Liver (tissue), 9 donors: ENCODE results near the gene GLYAT. TPM values are rescaled to one million over a fixed set of nuclear protein-coding genes. Genes with fewer than 3 reads are reported as not detected.

Experiments used
- DNase-seq: peaks from one replicate; pipeline ENCODE4 v3.0.0-alpha.2; 2017; ENCODE audit warnings: low spot score
- H3K27ac ChIP-seq, 2 donors: one replicate each; pipeline ENCODE4 v1.7.0; 2013; ENCODE audit warnings: inconsistent platforms in 2 of 2, low read length in 2 of 2, control low read depth in 1 of 2, low read depth in 1 of 2, mild to moderate bottlenecking in 1 of 2
- H3K27me3 ChIP-seq, 4 donors: one replicate each; pipeline versions ENCODE4 v1.6.1 to v1.7.0; 2013; ENCODE audit warnings: low read length in 3 of 4, inconsistent platforms in 1 of 4, mild to moderate bottlenecking in 1 of 4, moderate library complexity in 1 of 4; ENCODE audit not compliant: control insufficient read depth in 4 of 4, insufficient read depth in 4 of 4
- H3K36me3 ChIP-seq, 4 donors: one replicate each; pipeline versions ENCODE4 v1.6.1 to v1.7.0; 2013; ENCODE audit warnings: low read length in 3 of 4, mild to moderate bottlenecking in 3 of 4, low read depth in 1 of 4, moderate library complexity in 1 of 4; ENCODE audit not compliant: control insufficient read depth in 4 of 4, insufficient read depth in 3 of 4
- H3K4me1 ChIP-seq, 4 donors: one replicate each; pipeline versions ENCODE4 v1.6.1 to v1.7.0; 2013; ENCODE audit warnings: low read length in 3 of 4, mild to moderate bottlenecking in 3 of 4, moderate library complexity in 1 of 4; ENCODE audit not compliant: control insufficient read depth in 4 of 4, insufficient read depth in 4 of 4
- H3K4me3 ChIP-seq, 3 donors: one replicate each; pipeline versions ENCODE4 v1.6.1 to v1.7.0; 2013; ENCODE audit warnings: low read length in 3 of 3, control low read depth in 1 of 3, low read depth in 1 of 3, mild to moderate bottlenecking in 1 of 3
- H3K9ac ChIP-seq, 2 donors: one replicate each; pipeline ENCODE4 v1.7.0; 2013; ENCODE audit warnings: low read length in 2 of 2, mild to moderate bottlenecking in 2 of 2, moderate library complexity in 2 of 2, control low read depth in 1 of 2, low read depth in 1 of 2
- H3K9me3 ChIP-seq, 4 donors: one replicate each; pipeline versions ENCODE4 v1.6.1 to v1.7.0; 2013; ENCODE audit warnings: low read length in 3 of 4; ENCODE audit not compliant: control insufficient read depth in 4 of 4
- FOXA1 ChIP-seq: IDR thresholded peaks from 2 replicates; pipeline ENCODE4 v1.6.1; 2016; ENCODE audit warnings: antibody characterized with exemption
- GABPA ChIP-seq, 2 donors: IDR thresholded peaks in 1 of 2; conservative IDR thresholded peaks in 1 of 2; 2 replicates each; pipeline ENCODE4 v1.6.1; 2016; ENCODE audit warnings: antibody characterized with exemption in 2 of 2, mild to moderate bottlenecking in 1 of 2, moderate library complexity in 1 of 2
- HNF4A ChIP-seq, 2 donors: conservative IDR thresholded peaks; 2 replicates each; pipeline ENCODE4 v1.6.1; 2016; ENCODE audit warnings: antibody characterized with exemption in 2 of 2, mild to moderate bottlenecking in 2 of 2
- HNF4G ChIP-seq: IDR thresholded peaks from 2 replicates; pipeline ENCODE4 v1.6.1; 2016; ENCODE audit warnings: antibody characterized with exemption
- JUND ChIP-seq, 2 donors: IDR thresholded peaks; 2 replicates each; pipeline ENCODE4 v1.6.1; 2016; ENCODE audit warnings: antibody characterized with exemption in 2 of 2
- RAD21 ChIP-seq, 2 donors: IDR thresholded peaks; 2 replicates each; pipeline ENCODE4 v1.6.1; 2016; ENCODE audit warnings: antibody characterized with exemption in 2 of 2, mild to moderate bottlenecking in 2 of 2
- SP1 ChIP-seq: IDR thresholded peaks from 2 replicates; pipeline ENCODE4 v1.6.1; 2018; ENCODE audit warnings: antibody characterized with exemption, mild to moderate bottlenecking
- TAF1 ChIP-seq: conservative IDR thresholded peaks from 2 replicates; pipeline ENCODE4 v1.6.1; 2016; ENCODE audit warnings: antibody characterized with exemption, mild to moderate bottlenecking
- WGBS: extraction: QIAGEN DNeasy Blood & Tissue Kit; methylation state at CpG from one replicate; pipeline ENCODE4 v1.1.7; 2013; 5-methylcytosine and 5-hydroxymethylcytosine counted together
- polyA plus RNA-seq, 2 donors: library from polyadenylated mRNA; stranded (reverse) in 1 of 2; unstranded in 1 of 2; fragments of 200-250 nt in 1 of 2; fragments of >200 nt in 1 of 2; fragmentation: Nextera tagmentation in 1 of 2; extraction: Ambion mirVana in 1 of 2; gene quantifications; one replicate each; pipeline versions ENCODE4 v1.2.1 to v1.2.3, GENCODE V29; 2013 to 2015
- total RNA-seq, 2 donors: library from RNA; depleted of rRNA; stranded (reverse); fragments of >200 nt; gene quantifications; one replicate each; pipeline ENCODE4 v1.2.3, GENCODE V29; 2014
- TF ChIP-seq, protein P1 (sequence below): IDR thresholded peaks from 2 replicates; pipeline ENCODE4 v1.6.1; 2016; ENCODE audit warnings: antibody characterized with exemption
- TF ChIP-seq, protein P2 (sequence below): fragments of 150-350 bp; IDR thresholded peaks from 2 replicates; pipeline ENCODE4 v1.5.1; 2017; ENCODE audit warnings: improper control_type of control experiment, low read depth, low read length; ENCODE audit not compliant: missing input control
- TF ChIP-seq, protein P3 (sequence below): IDR thresholded peaks from 2 replicates; pipeline ENCODE4 v1.6.1; 2016; ENCODE audit warnings: antibody characterized with exemption
- TF ChIP-seq, protein P4 (sequence below): IDR thresholded peaks from 2 replicates; pipeline ENCODE4 v1.6.1; 2016; ENCODE audit warnings: antibody characterized with exemption, mild to moderate bottlenecking
- TF ChIP-seq, protein P5 (sequence below): IDR thresholded peaks from 2 replicates; pipeline ENCODE4 v1.6.1; 2016; ENCODE audit warnings: antibody characterized with exemption
- donor health status: healthy.
- donor health status: healthy.
- donor health status: healthy.
- donor health status: healthy.
- donor health status: healthy.

Gene GLYAT
- total and polyA plus RNA-seq, 4 donors, result 5.6 to 181 (median 110) TPM

DNA sequence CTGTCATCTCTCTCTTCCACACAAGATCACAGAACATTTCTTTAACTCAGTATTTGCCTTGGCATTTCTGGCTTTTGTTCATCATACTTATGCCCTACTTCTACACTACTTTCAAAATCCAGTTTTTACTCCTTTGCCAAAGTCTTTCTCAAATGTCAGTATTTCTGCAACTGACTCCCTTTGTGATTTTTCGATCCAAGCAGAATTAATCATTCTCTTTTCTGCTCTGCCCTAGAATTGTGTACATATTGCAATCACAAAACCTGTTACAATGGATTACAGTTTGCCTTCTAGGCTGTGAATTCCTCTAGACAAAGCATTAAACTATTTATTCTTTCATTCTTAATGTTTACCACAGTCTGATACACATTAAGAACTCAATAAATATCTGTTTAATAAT lies 33.3 kb upstream of the GLYAT start (continued):
- TF ChIP-seq RAD21 (IDR thresholded peaks at IDR 0.05) (peak; percentile 18 to 54), HNF4G (no peak), HNF4A (conservative IDR thresholded peaks at IDR 0.05) (peak; percentile 57 to 72)
- TF ChIP-seq, protein P1, sequence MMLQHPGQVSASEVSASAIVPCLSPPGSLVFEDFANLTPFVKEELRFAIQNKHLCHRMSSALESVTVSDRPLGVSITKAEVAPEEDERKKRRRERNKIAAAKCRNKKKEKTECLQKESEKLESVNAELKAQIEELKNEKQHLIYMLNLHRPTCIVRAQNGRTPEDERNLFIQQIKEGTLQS, result no peak
- TF ChIP-seq, protein P2, sequence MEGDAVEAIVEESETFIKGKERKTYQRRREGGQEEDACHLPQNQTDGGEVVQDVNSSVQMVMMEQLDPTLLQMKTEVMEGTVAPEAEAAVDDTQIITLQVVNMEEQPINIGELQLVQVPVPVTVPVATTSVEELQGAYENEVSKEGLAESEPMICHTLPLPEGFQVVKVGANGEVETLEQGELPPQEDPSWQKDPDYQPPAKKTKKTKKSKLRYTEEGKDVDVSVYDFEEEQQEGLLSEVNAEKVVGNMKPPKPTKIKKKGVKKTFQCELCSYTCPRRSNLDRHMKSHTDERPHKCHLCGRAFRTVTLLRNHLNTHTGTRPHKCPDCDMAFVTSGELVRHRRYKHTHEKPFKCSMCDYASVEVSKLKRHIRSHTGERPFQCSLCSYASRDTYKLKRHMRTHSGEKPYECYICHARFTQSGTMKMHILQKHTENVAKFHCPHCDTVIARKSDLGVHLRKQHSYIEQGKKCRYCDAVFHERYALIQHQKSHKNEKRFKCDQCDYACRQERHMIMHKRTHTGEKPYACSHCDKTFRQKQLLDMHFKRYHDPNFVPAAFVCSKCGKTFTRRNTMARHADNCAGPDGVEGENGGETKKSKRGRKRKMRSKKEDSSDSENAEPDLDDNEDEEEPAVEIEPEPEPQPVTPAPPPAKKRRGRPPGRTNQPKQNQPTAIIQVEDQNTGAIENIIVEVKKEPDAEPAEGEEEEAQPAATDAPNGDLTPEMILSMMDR, result no peak

DNA sequence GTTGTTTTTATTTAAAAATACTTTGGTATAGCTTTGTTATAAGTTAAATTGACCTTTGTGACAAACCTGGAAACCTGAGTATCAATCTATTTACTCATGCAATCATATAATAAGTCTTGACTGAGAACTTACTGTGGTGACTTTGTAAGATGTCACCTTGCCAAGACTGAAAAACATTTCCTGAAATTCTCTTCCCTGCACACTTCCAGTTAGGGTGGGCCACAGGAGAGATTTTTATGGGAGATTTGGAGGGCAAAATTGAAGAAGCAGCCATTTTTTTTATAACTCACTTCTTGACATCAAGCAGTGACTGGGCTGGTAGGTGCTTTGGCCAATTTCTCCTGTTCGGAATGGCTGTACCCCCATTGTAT lies 31.4 kb upstream of the GLYAT start:
- H3K27ac ChIP-seq, result peak overlapping the region in 1 of 2 donors; percentile 23
- WGBS, result 84% methylated on average over 1 of the region's 1 CpG

DNA sequence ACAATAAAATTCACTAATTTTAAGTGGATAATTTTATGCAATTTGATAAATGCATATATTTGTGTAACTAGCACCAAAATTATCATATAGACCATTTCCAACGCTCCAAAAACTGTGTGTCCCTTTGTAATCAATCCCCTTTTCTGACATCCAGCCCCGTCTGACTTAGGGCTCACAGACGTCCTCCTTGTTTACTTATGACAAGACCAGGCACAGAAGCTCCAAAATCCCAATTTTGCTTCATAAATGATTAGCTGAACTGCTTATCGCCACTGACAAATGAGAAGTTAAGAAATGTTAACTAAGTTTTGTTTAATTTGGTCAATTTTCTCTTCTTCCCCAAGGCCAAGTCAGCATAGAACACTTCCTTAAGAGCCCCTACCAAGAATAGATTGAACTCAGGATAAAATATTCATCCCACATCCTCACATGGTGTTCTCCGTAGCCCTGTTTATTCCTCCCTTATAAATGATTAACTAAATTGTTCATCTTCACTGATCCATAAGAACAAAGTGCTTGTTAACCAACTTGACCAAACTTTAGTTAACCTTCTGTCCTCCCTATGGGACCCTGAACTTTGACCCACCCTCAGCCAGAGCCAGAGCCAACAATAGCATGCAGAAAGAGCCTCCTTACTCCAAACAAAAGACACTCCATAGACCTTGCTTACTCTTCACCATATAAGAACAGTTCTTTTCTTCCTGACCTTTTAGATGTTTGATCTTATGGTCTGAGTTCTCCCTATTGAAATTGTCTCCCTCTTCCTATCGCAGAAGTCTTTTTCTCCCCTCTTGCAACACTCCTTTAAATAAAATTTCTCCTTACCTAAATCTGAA lies 30.8 kb upstream of the GLYAT start:
- H3K27ac ChIP-seq, result peak overlapping the region; percentile 62 to 69
- no peaks in the 10 kb centered on the region for H3K27me3 ChIP-seq
- H3K9ac ChIP-seq, result peak overlapping the region in 1 of 2 donors; percentile 52
- WGBS, result 33% methylated on average over 6 of the region's 6 CpGs
- H3K9me3 ChIP-seq, result no peaks in the 10 kb centered on the region
- peak overlapping the region; percentile 29 to 37 (median 30) for H3K4me3 ChIP-seq
- DNase-seq, result no peak
- H3K36me3 ChIP-seq, result no peaks in the 10 kb centered on the region
- H3K4me1 ChIP-seq, result peaks cover 4 to 40% (median 33%) of the 10 kb centered on the region in 4 donors
- TF ChIP-seq, protein P3, sequence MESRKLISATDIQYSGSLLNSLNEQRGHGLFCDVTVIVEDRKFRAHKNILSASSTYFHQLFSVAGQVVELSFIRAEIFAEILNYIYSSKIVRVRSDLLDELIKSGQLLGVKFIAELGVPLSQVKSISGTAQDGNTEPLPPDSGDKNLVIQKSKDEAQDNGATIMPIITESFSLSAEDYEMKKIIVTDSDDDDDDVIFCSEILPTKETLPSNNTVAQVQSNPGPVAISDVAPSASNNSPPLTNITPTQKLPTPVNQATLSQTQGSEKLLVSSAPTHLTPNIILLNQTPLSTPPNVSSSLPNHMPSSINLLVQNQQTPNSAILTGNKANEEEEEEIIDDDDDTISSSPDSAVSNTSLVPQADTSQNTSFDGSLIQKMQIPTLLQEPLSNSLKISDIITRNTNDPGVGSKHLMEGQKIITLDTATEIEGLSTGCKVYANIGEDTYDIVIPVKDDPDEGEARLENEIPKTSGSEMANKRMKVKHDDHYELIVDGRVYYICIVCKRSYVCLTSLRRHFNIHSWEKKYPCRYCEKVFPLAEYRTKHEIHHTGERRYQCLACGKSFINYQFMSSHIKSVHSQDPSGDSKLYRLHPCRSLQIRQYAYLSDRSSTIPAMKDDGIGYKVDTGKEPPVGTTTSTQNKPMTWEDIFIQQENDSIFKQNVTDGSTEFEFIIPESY, result peak; percentile 88
- TF ChIP-seq, protein P2, result no peak
- TF ChIP-seq JUND (IDR thresholded peaks at IDR 0.05) (peak; percentile 62 to 95), FOXA1 (peak; percentile 50)
- TF ChIP-seq, protein P1, result no peak
- TF ChIP-seq, protein P4, sequence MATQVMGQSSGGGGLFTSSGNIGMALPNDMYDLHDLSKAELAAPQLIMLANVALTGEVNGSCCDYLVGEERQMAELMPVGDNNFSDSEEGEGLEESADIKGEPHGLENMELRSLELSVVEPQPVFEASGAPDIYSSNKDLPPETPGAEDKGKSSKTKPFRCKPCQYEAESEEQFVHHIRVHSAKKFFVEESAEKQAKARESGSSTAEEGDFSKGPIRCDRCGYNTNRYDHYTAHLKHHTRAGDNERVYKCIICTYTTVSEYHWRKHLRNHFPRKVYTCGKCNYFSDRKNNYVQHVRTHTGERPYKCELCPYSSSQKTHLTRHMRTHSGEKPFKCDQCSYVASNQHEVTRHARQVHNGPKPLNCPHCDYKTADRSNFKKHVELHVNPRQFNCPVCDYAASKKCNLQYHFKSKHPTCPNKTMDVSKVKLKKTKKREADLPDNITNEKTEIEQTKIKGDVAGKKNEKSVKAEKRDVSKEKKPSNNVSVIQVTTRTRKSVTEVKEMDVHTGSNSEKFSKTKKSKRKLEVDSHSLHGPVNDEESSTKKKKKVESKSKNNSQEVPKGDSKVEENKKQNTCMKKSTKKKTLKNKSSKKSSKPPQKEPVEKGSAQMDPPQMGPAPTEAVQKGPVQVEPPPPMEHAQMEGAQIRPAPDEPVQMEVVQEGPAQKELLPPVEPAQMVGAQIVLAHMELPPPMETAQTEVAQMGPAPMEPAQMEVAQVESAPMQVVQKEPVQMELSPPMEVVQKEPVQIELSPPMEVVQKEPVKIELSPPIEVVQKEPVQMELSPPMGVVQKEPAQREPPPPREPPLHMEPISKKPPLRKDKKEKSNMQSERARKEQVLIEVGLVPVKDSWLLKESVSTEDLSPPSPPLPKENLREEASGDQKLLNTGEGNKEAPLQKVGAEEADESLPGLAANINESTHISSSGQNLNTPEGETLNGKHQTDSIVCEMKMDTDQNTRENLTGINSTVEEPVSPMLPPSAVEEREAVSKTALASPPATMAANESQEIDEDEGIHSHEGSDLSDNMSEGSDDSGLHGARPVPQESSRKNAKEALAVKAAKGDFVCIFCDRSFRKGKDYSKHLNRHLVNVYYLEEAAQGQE, result peak; percentile 71
- TF ChIP-seq, protein P5, sequence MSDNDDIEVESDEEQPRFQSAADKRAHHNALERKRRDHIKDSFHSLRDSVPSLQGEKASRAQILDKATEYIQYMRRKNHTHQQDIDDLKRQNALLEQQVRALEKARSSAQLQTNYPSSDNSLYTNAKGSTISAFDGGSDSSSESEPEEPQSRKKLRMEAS, result peak; percentile 80

More for the DNA sequence above, 31.4 kb upstream of the GLYAT start:
- Histone ChIP-seq H3K27me3 (no peaks in the 10 kb centered on the region), H3K4me3 (no peak overlapping the region), H3K4me1 (peaks cover 4 to 40% (median 36%) of the 10 kb centered on the region in 4 donors), H3K9me3 (no peaks in the 10 kb centered on the region), H3K9ac (no peak overlapping the region), H3K36me3 (no peaks in the 10 kb centered on the region)
- no peak for DNase-seq
- TF ChIP-seq SP1 (no peak), TAF1 (no peak), GABPA (IDR thresholded peaks at IDR 0.05 in 1 of 2, conservative IDR thresholded peaks at IDR 0.05 in 1 of 2) (no peak)
- TF ChIP-seq, protein P5, result no peak
- TF ChIP-seq, protein P3, result no peak
